Measurements from ENCODE around the gene HPS1.

The HPS1 gene

DNA sequence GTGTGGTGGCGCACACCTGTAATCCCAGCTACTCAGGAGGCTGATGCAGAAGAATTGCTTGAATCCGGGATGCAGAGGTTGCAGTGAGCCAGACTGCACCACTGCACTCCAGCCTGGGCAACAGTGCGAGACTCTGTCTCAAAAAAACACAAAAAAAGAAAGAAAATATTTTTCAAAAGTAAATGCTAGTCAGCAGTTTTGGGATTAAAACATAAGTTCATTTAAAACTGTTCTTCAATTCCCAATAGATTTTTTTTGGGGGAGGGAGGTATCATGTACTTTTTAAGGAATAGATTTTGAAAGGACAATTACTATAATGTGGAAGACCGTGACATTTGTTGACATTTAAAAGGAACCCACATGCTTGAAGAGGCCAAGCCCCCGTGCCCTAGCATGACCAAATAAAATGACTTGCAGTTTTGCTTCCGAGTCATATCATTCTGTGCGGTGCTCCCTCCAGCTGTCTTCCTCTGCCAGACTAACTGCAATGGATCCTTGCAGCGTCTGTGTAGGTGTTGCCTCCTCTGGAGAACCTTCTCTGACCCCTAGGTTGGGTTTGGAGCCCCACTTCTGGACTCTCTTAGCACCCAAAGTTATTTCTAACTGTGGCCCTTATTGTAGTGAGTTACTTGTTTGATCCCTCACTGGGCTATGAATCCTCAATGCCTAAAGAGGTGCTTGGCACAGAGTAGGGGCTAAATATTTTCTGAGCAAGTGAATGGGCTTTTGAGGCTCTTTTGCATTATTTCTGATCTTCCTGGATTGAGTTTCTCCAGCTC, 17.4 kb upstream of the HPS1 start:
- no peak for DNase-seq (ENCODE audit: low read depth in 2 of 2)

DNA sequence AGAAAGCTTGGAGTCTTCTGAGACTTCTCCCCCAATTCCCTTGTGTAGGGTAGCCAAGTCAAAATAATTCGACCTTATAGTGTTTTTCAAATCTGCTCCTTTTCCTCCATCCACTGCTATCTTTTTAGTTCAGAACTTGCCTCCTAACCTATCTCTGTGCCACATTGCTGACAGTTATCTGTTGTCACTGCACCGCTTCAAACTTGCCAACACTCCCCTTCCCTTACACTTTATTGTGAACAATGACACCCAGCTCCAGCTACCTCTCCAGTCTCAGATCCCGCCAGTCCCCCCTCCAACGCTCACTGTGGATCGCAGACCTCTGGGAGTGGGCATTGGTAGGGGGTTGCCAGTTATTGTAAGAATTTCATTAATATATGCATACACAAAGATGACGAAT, 16.3 kb upstream of the HPS1 start:
- no peak for DNase-seq (ENCODE audit: low read depth in 2 of 2)

DNA sequence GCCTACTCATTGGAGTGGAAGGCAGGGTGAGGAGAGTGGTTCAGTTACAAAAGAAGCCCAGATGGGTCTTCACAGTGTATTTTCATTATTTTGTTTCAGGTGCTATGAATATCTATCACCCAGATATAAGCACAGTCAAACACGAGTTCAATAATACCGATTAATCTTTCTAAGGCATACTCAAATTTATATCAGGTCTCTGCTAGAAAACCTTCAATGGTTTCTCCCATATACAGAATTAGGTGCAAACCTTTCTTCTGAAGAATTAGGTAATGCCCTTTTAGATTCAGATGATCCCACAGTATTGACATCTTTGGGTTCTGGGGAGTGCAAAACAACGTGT, 14.7 kb upstream of the HPS1 start:
- DNase-seq (ENCODE audit: low read depth in 2 of 2), result no peak

DNA sequence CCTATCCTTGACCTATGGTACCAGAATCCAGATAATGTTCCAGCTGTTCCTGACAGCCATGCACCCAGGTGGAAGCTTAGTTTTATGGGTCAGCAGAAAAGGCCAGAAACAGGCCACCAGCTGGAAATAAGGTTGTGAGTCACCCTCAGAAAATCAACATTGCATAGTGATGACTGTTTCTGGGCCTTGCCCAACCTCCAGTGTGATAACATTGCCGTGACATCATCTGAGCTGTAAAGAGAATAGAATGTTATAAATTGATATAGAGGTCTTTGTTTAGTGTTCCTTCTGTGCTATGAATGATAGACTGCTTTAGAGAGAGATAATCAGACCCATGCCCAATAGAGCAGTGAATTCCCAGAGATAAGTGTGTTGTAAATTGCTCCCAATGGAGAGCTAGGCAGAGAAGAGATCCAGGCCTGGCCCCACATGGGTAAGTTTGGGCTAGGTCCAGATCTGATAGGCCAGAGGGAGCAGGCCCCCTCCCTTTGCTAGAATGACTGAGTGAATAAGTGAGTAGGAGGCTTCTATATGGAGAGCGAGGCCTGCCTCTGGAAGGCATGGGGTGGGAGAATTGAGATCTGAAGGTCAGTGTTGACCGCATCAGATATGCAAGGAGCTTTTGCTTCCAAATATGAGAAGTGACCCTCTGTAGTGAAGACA, 14.2 kb upstream of the HPS1 start:
- DNase-seq (ENCODE audit: low read depth in 2 of 2), result no peak

DNA sequence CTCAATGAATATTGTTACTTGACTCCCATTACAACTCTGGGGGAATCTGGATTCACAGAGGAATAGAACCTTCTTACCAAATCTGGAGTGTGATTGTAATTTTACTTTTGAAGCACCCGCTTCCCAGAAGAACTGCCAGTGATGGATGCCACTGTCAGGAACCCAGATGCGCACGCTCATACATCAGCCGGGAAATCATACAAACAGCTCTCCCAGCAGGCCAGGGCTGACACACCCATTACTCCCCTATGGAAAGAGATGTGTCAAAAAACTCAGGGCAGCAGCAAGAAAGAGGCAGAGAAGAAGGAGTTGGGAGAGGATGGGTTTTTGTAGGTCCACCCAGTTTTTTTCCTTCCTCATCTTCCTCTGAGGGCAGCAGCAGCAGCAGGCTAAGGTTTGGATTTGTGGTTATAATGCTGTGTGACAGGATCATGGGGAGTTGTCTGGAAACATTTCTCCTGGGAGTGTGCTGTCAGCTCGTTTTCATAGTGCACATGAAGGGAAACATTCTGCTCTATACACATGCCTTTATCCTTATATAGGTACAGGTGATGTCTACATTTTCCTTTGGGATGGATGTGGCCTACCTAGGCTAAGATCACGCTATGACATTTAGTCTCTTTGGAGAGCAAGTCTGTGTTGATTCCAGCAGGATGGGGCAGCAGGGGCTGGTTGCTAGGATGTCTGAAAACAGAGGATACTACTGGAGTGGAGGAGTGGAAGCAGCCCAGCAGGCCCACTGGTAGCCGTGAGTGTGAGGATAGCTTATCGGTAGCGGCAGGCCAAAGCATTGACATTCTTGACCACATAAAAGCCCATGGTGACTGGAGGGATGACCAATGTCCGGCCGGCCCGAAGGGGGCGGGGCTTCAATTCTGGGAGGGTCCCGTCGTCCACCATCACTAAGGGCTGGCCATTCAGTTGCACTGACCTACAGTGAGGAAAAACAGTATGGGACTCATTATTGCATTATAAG, 12.4 kb upstream of the HPS1 start:
- no peak for DNase-seq (ENCODE audit: low read depth in 2 of 2)

DNA sequence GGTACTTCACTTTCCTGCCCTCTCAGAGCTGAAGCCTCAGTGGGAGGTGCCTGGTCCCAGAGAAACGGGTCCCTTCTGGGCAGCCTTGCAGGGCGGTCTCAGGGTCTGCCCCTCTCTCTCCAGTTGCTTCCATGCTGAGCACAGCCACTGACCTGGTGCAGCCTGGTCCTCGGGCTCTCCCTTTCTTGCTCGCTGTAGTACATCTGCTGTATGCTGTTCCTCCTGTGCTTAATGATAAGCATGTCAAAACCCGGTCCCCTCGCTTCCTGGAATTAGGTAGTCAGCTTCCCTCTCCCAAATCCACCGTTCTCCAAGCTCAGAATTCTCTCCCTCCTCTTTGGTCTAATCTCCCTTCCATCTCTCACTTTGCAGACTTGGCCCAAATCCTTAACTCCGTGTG, 11.0 kb upstream of the HPS1 start:
- no peak for DNase-seq (ENCODE audit: low read depth in 2 of 2)

DNA sequence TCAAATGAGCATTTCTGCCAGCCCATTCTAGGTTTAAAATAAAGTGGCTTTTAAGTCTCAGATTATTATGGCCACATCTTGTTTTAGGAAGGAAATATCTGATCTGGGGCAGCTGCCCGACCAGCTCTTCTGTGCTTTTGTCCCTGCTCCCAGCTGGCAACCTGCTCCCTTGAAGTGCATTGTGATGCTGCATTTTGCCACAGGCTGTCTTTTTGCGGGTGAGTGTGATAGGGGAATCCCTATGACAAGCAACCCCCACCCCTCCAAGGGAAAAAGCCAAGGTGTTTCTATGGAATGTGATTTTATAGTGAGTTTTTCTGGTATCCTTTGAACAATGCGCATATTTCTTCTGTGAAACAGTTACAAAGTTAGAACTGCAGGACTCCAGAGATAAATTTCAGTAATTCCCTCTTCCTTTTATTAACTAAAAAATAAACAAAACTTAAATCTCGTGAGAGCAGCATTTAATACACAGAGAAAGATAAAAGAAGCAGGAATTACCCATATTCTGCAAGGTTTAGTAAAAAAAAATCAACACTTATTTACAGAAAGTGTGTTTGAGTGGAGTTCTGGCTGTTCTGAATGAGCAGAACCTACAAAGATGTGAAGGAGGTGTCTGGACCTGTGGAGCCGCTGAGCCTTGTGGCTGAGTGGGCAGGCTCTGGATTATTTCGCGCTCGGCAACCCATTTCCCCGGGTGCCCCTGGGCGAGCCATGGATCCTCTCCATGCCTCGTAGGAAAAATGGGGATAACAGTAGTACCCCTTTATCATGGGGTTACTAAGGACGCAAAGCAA, 10.1 kb upstream of the HPS1 start:
- no peak for DNase-seq (ENCODE audit: low read depth in 2 of 2)

DNA sequence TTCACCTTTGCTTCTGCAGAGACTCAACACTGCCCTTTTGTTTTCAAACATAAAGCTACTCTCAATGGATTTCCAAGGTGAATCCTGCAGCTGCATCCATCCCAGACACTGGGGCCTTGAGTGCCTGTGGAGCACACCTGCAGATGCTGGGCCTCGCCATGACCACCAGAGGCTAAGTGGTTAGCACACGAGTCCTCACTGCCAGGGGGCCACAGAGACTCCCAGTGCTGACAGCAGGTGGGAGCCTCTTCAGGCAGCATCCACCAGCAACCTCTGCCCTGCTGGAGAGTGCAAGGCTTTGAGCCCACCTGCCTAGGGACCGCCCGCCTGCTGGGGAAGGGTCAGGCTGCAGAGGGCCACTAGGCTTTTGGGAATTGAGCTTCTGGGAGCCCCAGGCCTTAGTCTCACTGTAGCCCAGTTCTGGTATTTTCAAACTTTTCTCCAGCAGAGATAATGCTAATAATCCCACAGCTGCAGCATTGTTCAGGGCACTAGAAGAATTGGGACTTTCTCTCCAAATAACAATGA, 9.4 kb upstream of the HPS1 start:
- DNase-seq (ENCODE audit: low read depth in 2 of 2), result no peak

DNA sequence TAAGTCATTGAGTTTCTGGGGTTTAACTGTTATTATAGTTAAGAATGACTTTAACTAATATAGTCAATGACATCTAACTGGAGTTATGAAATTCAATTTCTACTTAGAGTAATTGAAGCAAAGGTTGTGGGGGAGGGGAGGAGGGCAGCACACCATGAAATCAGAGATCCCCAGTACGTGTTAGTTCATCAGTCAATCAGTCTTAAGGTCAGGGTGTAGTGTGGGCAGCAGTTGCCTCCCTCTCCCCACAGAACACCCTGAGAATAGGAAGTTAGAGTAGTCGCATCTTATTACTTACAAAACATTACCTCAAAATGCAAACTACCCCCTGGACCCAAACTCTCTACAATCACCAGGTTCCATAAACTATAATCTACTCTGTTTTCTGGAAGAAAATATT, 7.0 kb upstream of the HPS1 start:
- no peak for DNase-seq (ENCODE audit: low read depth in 2 of 2)

DNA sequence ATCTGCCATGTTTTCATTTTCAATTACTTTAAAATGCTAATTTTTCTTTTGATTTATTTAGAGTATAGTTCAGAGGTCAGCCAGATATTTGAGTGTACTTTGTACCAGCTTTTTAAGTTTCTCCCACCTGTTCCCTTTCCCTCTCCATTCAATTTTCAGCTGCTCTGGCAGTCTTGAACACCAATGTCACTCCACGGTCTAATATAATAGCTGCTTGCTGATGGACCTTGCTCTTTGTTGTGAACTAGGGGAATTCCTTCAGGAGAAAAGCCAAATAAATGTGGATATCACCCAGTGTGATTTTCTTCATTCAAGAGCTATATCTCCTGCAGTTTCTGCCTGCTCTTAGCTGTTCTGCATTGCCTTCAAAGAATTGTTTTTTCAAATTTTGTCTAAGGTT, 3.9 kb upstream of the HPS1 start:
- DNase-seq (ENCODE audit: low read depth in 2 of 2), result no peak

DNA sequence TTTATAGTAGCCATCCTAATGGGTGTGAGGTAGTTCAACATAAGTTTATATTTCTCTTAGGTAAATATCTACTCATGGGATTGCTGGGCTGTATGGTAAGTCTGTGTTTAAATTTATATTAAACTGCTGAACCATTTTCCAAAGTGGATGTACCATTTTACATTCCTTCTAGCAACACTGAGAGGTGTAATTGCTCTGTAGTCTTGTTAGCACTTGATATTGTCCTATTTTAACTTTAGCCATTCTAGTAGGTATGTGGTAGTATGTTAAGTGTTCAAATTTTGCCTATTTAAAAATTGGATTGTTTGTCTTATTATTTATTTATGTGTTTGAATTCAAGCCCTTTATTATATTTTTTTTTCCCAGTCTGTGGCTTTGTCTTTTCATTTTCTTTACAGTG, 2.6 kb upstream of the HPS1 start:
- no peak for DNase-seq (ENCODE audit: low read depth in 2 of 2)

DNA sequence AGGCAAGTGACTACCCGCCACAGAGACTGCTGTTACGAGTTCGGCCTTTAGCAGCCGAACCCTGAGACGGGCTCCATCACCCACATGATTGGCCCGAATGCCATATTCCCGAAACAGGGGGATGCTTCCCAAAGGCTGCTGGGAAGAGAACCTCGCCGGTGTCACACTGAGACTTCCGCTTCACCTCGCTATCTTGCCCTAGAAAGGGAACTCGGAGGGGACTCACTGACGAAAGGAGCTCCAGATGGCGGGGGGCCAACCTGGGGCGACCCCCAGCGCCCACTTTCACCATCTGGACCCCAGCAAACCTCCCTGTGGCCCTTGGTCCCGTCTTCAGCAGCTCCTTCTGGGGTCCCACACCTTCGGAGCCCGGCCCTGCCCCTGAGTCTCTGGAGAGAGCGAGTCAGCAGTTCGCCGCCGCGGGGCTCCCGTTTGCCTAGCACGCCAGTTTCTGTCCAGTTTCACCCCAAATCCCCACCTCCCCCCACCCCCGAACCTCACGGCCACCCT, 529 bp downstream of the HPS1 start:
- DNase-seq (ENCODE audit: low read depth in 2 of 2), result peak in 1 of 2 donors; percentile 30

DNA sequence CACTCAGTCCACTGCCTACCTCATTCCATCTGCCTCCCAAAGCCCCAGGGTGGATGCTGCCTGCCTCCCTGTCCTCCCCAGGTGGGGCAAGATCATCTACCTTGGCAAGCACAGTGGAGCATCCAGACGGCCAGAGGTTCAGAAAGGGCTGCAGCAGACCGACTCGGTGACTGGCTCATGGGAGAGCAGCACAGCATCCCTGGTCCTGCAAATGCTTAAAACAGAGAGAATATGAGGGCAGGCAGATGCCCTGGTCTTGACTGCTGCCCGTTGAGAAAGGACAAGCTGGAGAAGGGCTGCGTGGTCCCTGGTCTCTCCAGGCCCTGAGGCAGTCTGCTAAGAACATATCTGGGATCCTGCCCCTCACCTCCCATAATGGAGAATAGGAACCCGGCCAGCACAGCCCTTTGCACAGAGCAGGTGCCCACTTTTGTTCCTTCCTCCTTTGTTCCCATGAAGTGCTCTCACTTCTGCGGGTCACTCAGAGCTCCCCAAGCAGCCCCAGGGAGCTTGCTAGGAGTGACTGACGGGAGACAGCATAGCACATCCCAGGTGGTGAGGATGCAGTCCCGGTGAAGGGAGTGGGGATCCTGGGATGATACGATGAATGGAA, 1.4 kb downstream of the HPS1 start:
- DNase-seq (ENCODE audit: low read depth in 2 of 2), result no peak

DNA sequence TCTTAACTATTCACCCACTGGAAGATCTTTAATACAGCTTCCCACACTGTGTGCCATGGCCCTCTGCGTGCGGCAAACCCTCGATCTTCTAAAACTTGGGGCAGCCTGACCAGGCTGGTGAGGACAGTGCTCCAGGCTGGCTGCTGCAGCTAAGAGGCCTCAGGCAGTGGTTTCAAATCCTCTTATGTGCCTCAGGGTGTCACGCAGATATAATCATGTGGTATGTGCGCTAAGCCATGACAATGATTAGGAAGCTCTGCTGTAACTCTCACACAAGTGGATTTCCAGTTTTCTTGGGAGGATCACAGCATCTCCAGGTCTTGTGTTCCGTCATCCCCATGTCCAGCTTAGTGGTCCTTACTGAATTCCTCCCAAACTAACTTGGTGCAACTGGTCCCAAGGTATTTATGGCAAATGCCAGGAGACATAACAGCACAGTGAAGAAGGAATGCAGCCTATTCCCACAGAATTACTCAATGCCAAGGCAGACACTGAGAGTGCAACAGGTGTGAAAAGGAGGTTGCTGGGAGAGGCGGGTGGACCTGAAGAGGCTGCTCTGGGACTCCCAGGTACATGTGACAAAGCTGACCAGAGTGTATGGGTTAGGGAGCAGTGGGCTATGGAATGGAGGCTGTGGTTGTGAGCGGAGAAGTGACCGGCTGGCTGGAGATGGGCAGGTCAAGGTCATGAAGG, 2.3 kb downstream of the HPS1 start:
- no peak for DNase-seq (ENCODE audit: low read depth in 2 of 2)

DNA sequence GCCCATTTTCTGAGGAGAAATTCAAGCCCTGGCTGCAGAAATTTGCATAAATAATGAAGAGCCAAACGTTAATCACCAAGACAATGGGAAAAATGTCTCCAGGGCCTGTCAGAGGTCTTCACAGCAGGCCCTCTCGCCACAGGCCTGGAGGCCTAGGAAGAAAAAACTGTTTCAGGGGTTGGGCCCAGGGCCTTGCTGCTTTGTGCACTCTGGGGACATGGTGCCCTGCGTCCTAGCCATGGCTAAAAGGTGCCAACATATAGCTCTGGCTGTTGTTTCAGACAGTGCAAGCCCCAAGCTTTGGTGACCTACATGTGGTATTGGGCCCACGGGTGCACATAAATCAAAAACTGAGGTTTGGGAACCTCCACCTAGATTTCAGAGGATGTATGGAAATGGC, 8.0 kb downstream of the HPS1 start:
- DNase-seq (ENCODE audit: low read depth in 2 of 2), result no peak

DNA sequence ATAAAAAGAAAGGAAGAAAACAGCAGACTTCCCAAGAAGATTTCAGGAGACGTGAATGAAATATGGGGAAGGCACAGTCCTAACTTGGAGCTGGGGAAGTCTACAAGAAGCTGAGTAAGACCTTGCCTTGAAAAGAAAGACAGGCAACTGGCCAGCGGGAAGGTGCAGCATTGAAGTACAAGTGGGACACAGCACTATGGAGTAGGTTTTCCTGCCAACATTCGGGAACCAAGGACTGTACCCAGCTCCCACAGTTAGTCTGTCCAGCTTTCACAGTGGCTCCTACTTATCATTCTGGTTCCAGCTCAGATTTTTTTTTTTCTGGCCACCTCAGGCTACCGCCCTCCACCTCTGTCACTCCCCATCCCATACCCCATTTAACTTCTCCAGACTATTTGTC, 10.0 kb downstream of the HPS1 start:
- DNase-seq (ENCODE audit: low read depth in 2 of 2), result no peak

DNA sequence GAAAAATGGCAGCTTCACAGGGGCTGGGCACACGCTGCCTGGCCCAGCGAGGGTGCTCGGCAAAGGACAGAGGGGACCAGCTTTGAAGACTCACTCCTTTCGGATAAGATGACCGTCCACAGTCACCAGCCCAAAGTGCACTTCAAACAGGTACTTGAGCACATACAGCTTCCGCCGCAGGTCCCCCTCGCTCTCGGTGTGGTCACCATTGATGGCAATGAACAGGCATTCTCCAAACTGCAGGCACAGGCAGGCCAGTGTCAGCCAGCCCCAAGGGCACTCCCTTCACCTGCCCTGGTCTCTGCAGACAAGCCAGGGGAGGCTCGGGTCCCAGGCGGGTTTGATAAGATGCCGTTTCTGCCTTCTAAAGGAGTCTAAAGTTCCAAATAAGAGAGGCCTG, 11.6 kb downstream of the HPS1 start:
- no peak for DNase-seq (ENCODE audit: low read depth in 2 of 2)

DNA sequence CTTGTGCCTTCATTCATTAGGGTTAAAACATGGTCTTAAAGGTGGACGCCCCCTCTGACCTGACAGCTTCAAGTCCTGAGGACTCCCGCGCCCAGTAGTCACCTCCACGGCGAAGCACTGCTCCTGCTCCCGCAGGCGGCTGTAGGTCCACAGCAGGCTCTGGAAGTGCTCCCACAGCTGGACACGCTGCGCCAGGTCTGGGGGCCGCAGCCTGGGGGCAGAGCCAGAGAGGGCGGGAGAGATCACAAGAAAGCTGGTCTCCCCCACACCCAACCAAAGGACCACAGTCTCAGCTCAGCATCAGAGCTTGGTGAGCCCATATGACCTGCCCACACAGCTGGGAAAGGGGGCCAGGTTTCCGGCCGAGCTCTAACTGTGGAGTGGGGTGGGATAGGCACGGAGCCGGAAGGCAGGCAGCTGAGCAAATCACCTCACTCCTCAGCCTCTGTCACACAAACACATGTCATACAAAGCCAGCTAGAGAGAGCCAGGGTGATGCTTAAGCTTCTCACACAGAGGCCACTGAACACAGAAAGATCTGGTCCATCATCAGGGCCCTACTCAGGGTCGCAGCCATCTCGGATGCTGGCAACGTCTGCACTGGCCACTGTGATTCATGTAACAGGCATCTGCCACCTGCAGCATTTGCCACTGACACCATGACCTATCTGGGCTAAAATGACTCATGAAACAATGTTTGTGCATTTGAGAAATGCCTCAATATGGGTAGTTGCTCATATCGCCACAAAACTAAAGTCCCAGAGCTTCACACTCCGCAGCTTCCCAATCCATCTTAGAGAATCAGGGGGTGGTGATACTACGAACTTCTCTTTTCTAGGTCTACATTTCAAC, 12.6 kb downstream of the HPS1 start:
- DNase-seq (ENCODE audit: low read depth in 2 of 2), result no peak

DNA sequence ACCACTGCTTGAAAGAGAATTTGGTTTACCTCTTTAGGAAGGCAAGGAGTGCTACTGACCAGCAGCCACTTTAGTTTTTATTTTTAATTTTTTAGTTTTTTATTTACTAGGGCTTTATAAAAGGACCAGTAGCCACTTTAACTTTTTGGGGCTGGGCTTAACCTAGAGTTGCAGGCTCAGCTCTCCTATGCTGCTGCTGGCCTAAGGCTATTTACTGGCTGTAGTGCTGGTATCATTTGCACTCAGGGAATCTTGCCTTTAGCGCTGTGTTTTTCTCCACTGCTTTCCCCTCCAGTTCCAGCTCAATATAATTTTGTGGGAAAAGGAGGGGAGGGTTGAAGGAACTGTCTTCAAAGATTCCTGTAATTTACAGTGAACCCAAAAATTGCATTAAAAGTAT, 13.4 kb downstream of the HPS1 start:
- no peak for DNase-seq (ENCODE audit: low read depth in 2 of 2)

Data from stimulated activated CD8-positive, alpha-beta memory T cell treated with anti-CD3 and anti-CD28 coated beads, Interleukin-7, amount 100 ng/mL, for 4 hours (primary cell).